PFSK-1 (cell line): ENCODE measurements around the gene MSH3.

Experiments
- POLR2AphosphoS5 ChIP-seq: IDR thresholded peaks from 2 replicates; pipeline ENCODE4 v1.6.1; 2012; ENCODE audit warnings: low read depth, mild to moderate bottlenecking, control low read depth, low read length, moderate library complexity
- TF ChIP-seq, protein P1 (sequence below), 2 experiments: IDR thresholded peaks; 2 replicates each; pipeline versions ENCODE4 v1.6.1 to v1.8.0; 2011 to 2012; ENCODE audit warnings: low read depth in 2 of 2, low read length in 2 of 2, control low read depth in 1 of 2, inconsistent platforms in 1 of 2, mild to moderate bottlenecking in 1 of 2, moderate library complexity in 1 of 2; ENCODE audit not compliant: insufficient read depth in 1 of 2

DNA sequence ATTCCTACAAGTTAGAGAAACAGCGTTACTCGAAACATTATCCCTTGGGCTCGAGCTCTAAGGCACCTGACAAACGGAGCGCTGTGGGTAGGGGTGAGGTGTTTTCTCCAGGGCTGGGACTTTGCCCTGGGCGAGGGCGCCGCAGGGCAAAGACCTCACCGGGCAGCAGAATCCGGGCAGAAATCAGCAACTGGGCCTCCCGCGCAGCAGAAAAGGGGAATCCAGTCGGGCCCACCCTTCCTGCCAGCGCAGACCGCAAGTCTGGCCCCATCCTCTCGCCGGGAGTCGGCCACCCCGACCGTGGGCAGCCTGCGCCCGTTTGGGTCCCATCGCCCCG lies 430 bp upstream of the MSH3 start:
- TF ChIP-seq, protein P1, sequence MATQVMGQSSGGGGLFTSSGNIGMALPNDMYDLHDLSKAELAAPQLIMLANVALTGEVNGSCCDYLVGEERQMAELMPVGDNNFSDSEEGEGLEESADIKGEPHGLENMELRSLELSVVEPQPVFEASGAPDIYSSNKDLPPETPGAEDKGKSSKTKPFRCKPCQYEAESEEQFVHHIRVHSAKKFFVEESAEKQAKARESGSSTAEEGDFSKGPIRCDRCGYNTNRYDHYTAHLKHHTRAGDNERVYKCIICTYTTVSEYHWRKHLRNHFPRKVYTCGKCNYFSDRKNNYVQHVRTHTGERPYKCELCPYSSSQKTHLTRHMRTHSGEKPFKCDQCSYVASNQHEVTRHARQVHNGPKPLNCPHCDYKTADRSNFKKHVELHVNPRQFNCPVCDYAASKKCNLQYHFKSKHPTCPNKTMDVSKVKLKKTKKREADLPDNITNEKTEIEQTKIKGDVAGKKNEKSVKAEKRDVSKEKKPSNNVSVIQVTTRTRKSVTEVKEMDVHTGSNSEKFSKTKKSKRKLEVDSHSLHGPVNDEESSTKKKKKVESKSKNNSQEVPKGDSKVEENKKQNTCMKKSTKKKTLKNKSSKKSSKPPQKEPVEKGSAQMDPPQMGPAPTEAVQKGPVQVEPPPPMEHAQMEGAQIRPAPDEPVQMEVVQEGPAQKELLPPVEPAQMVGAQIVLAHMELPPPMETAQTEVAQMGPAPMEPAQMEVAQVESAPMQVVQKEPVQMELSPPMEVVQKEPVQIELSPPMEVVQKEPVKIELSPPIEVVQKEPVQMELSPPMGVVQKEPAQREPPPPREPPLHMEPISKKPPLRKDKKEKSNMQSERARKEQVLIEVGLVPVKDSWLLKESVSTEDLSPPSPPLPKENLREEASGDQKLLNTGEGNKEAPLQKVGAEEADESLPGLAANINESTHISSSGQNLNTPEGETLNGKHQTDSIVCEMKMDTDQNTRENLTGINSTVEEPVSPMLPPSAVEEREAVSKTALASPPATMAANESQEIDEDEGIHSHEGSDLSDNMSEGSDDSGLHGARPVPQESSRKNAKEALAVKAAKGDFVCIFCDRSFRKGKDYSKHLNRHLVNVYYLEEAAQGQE (IDR thresholded peaks at IDR 0.05; ENCODE audit: insufficient read depth in 1 of 2, low read depth in 2 of 2, low read length in 2 of 2): no peak
- TF ChIP-seq POLR2AphosphoS5: no peak
